Trophoblast cell (in vitro differentiated cells and primary cell): Measurements from ENCODE around the gene PEX12.

Source experiments
- DNase-seq, 2 donors: peaks; one replicate each; pipeline ENCODE4 v3.0.0-alpha.2; 2016
- H2AFZ ChIP-seq: 2 replicates; pipeline ENCODE4 v1.6.1; 2013; ENCODE audit warnings: low read length, moderate library complexity, mild to moderate bottlenecking; ENCODE audit not compliant: insufficient read depth, poor library complexity
- H2AK5ac ChIP-seq: 2 replicates; pipeline ENCODE4 v1.6.1; 2013; ENCODE audit warnings: mild to moderate bottlenecking, low read length
- H2BK120ac ChIP-seq: 2 replicates; pipeline ENCODE4 v1.6.1; 2013; ENCODE audit warnings: low read length, mild to moderate bottlenecking, moderate library complexity; ENCODE audit not compliant: insufficient read depth, poor library complexity
- H2BK12ac ChIP-seq: 2 replicates; pipeline ENCODE4 v1.6.1; 2013; ENCODE audit warnings: mild to moderate bottlenecking, low read length, moderate library complexity
- H2BK5ac ChIP-seq: 2 replicates; pipeline ENCODE4 v1.6.1; 2013; ENCODE audit warnings: low read length, low read depth, moderate library complexity, mild to moderate bottlenecking; ENCODE audit not compliant: poor library complexity
- H3K14ac ChIP-seq: 2 replicates; pipeline ENCODE4 v1.6.1; 2013; ENCODE audit warnings: mild to moderate bottlenecking, low read length
- H3K18ac ChIP-seq: 2 replicates; pipeline ENCODE4 v1.6.1; 2013; ENCODE audit warnings: mild to moderate bottlenecking, low read length
- H3K23ac ChIP-seq: 2 replicates; pipeline ENCODE4 v1.6.1; 2013; ENCODE audit warnings: low read length
- H3K27ac ChIP-seq: 2 replicates; pipeline ENCODE4 v1.5.1; 2013; ENCODE audit warnings: low read depth, mild to moderate bottlenecking, inconsistent platforms, low read length, moderate library complexity
- H3K27me3 ChIP-seq: 2 replicates; pipeline ENCODE4 v1.6.1; 2013; ENCODE audit warnings: inconsistent platforms, mild to moderate bottlenecking, low read length, moderate library complexity; ENCODE audit not compliant: insufficient read depth
- H3K36me3 ChIP-seq, 2 experiments: 1 replicate in 1 of 2; 2 replicates in 1 of 2; pipeline ENCODE4 v1.6.1; 2013; ENCODE audit warnings: low read length in 2 of 2, mild to moderate bottlenecking in 2 of 2, moderate library complexity in 1 of 2; ENCODE audit not compliant: insufficient read depth in 2 of 2, control insufficient read depth in 1 of 2
- H3K4ac ChIP-seq: 2 replicates; pipeline ENCODE4 v1.6.1; 2013; ENCODE audit warnings: low read depth, mild to moderate bottlenecking, low read length, moderate library complexity
- H3K4me1 ChIP-seq, 2 experiments: 1 replicate in 1 of 2; 2 replicates in 1 of 2; pipeline ENCODE4 v1.6.1; 2013; ENCODE audit warnings: low read length in 2 of 2, mild to moderate bottlenecking in 2 of 2, moderate library complexity in 1 of 2; ENCODE audit not compliant: insufficient read depth in 2 of 2, control insufficient read depth in 1 of 2
- H3K4me2 ChIP-seq: 2 replicates; pipeline ENCODE4 v1.6.1; 2013; ENCODE audit warnings: inconsistent platforms, mild to moderate bottlenecking, low read length, moderate library complexity
- H3K4me3 ChIP-seq: 2 replicates; pipeline ENCODE4 v1.5.1; 2013; ENCODE audit warnings: mild to moderate bottlenecking, low read depth, low read length, inconsistent platforms
- H3K79me1 ChIP-seq: one replicate; pipeline ENCODE4 v1.6.1; 2013; ENCODE audit warnings: low read length
- H3K79me2 ChIP-seq: 2 replicates; pipeline ENCODE4 v1.6.1; 2013; ENCODE audit warnings: low read length, mild to moderate bottlenecking; ENCODE audit not compliant: control insufficient read depth, insufficient read depth, poor library complexity
- H3K9ac ChIP-seq: 2 replicates; pipeline ENCODE4 v1.6.1; 2013; ENCODE audit warnings: mild to moderate bottlenecking, low read length
- H3K9me3 ChIP-seq: 2 replicates; pipeline ENCODE4 v1.6.1; 2013; ENCODE audit warnings: low read depth, mild to moderate bottlenecking, control low read depth, inconsistent platforms, low read length; ENCODE audit not compliant: insufficient read depth
- H4K12ac ChIP-seq: 2 replicates; pipeline ENCODE4 v1.6.1; 2013; ENCODE audit warnings: low read depth, mild to moderate bottlenecking, low read length, moderate library complexity
- H4K8ac ChIP-seq: 2 replicates; pipeline ENCODE4 v1.6.1; 2013; ENCODE audit warnings: low read depth, mild to moderate bottlenecking, low read length, moderate library complexity
- H4K91ac ChIP-seq: one replicate; pipeline ENCODE4 v1.6.1; 2013; ENCODE audit warnings: low read depth, mild to moderate bottlenecking, low read length, moderate library complexity
- WGBS: extraction: QIAGEN DNeasy Blood & Tissue Kit; methylation state at CpG from one replicate; pipeline ENCODE4 v1.1.7; 2013; ENCODE audit warnings: missing lambda C conversion rate; ENCODE audit not compliant: insufficient read length, insufficient coverage; ENCODE audit errors: extremely low coverage; 5-methylcytosine and 5-hydroxymethylcytosine counted together

PEX12 gene

GRCh38 chr17:35553310-35553709 is 25.1 kb downstream of the PEX12 start:
- no peak overlapping the region for H3K18ac ChIP-seq

GRCh38 chr17:35548978-35549377 is 29.4 kb downstream of the PEX12 start:
- Histone ChIP-seq H3K4ac (no peak overlapping the region), H2AFZ (no peak overlapping the region), H2BK120ac (no peak overlapping the region), H3K27ac (no peak overlapping the region), H2BK5ac (no peak overlapping the region), H3K36me3 (no peaks in the 10 kb centered on the region), H3K27me3 (no peaks in the 10 kb centered on the region), H4K91ac (no peak overlapping the region), H3K23ac (no peak overlapping the region), H4K8ac (no peak overlapping the region), H3K9me3 (no peaks in the 10 kb centered on the region), H2BK12ac (no peak overlapping the region), H3K4me1 (no peaks in the 10 kb centered on the region), H3K14ac (no peak overlapping the region), H3K18ac (no peak overlapping the region), H3K4me3 (no peak overlapping the region), H2AK5ac (no peak overlapping the region), H3K79me2 (no peaks in the 10 kb centered on the region), H3K4me2 (no peak overlapping the region), H3K79me1 (no peaks in the 10 kb centered on the region), H4K12ac (no peak overlapping the region), H3K9ac (no peak overlapping the region)
- no CpG with 5 or more reads among the region's 1 CpG for WGBS
- DNase-seq = peak; percentile 9 to 43

More at GRCh38 chr17:35553310-35553709, 25.1 kb downstream of the PEX12 start:
- no peak overlapping the region for H2BK12ac ChIP-seq
- no peak overlapping the region for H2BK120ac ChIP-seq
- no peak for DNase-seq
- no peak overlapping the region for H3K14ac ChIP-seq
- H3K4me1 ChIP-seq = no peaks in the 10 kb centered on the region
- no peak overlapping the region for H3K4me2 ChIP-seq
- no peaks in the 10 kb centered on the region for H3K36me3 ChIP-seq
- H3K79me2 ChIP-seq = no peaks in the 10 kb centered on the region
- no peak overlapping the region for H3K4ac ChIP-seq
- no peaks in the 10 kb centered on the region for H3K79me1 ChIP-seq
- no CpG with 5 or more reads among the region's 4 CpGs for WGBS
- no peak overlapping the region for H3K4me3 ChIP-seq
- no peak overlapping the region for H4K8ac ChIP-seq
- no peak overlapping the region for H3K27ac ChIP-seq
- H3K27me3 ChIP-seq = no peaks in the 10 kb centered on the region
- no peaks in the 10 kb centered on the region for H3K9me3 ChIP-seq
- H3K23ac ChIP-seq = no peak overlapping the region
- H4K12ac ChIP-seq = no peak overlapping the region
- H2AFZ ChIP-seq = no peak overlapping the region
- H2AK5ac ChIP-seq = no peak overlapping the region
- no peak overlapping the region for H2BK5ac ChIP-seq
- no peak overlapping the region for H4K91ac ChIP-seq
- H3K9ac ChIP-seq = no peak overlapping the region

DNA sequence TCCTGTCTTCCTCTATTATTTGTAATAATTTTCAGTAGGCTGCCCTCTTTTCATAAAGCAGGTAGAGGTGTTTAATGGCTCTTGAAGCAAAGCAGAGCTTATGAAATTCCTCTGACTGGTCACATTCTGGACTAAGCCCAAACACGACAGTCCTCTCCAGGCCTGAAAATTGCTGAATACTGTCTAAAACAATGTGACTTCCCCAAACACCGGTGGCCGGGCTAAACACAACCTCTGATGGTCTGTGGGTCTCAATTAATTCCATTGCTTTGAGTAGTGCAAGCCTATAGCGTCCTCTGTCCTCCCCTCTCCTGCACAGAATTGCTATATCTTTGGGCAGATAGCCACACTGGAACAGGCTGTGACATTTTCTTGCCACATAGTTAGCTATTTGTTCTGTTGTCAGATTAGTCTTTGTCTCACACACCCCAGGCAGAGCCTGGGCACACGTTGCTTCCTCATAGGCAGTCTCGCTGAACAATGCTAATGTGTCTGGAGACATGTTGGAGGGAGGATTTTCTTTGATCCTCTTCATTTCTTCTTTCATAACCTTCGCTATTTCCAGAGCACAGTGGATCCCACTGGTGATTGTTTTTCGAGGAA is 30.1 kb downstream of the PEX12 start:
- H3K14ac ChIP-seq = no peak overlapping the region
- WGBS = no CpG with 5 or more reads among the region's 8 CpGs
- no peak overlapping the region for H2AFZ ChIP-seq
- no peak for DNase-seq
- no peak overlapping the region for H2BK12ac ChIP-seq
- H4K8ac ChIP-seq = no peak overlapping the region
- H4K91ac ChIP-seq = no peak overlapping the region
- no peak overlapping the region for H2BK120ac ChIP-seq
- H3K27me3 ChIP-seq = no peaks in the 10 kb centered on the region
- no peak overlapping the region for H3K4me3 ChIP-seq
- H3K23ac ChIP-seq = no peak overlapping the region
- no peak overlapping the region for H3K9ac ChIP-seq
- no peak overlapping the region for H2BK5ac ChIP-seq
- H4K12ac ChIP-seq = no peak overlapping the region
- no peaks in the 10 kb centered on the region for H3K36me3 ChIP-seq
- H3K18ac ChIP-seq = no peak overlapping the region
- no peaks in the 10 kb centered on the region for H3K4me1 ChIP-seq
- H3K27ac ChIP-seq = no peak overlapping the region
- H2AK5ac ChIP-seq = no peak overlapping the region
- no peak overlapping the region for H3K4me2 ChIP-seq
- no peaks in the 10 kb centered on the region for H3K79me2 ChIP-seq
- H3K79me1 ChIP-seq = no peaks in the 10 kb centered on the region
- H3K9me3 ChIP-seq = no peaks in the 10 kb centered on the region
- no peak overlapping the region for H3K4ac ChIP-seq

DNA sequence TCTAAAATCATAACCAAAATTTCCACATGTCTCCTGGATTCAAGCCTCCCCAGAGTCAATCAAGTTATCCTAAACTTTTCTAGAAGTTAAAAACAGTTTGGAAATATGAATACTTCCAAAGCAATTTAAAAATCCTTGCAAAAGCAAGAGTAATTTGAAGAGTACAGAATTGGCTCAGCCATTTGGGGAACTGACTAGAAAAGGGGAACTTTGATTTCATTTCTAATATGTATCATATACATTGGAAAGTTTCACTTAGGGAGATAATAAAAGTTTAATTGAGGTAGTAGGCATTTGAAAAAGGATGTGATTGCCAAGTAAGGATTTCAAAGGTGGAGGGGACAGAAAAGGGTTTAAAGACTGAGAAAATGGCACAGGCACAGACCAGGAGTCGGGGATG is 31.9 kb downstream of the PEX12 start:
- H3K4me1 ChIP-seq = no peaks in the 10 kb centered on the region
- H3K9me3 ChIP-seq = no peaks in the 10 kb centered on the region
- no peak overlapping the region for H3K23ac ChIP-seq
- WGBS = no CpG with 5 or more reads among the region's 1 CpG
- H2BK12ac ChIP-seq = no peak overlapping the region
- no peaks in the 10 kb centered on the region for H3K36me3 ChIP-seq
- no peak overlapping the region for H2BK120ac ChIP-seq
- H3K27me3 ChIP-seq = no peaks in the 10 kb centered on the region
- H3K79me1 ChIP-seq = no peaks in the 10 kb centered on the region
- H4K12ac ChIP-seq = no peak overlapping the region
- no peak overlapping the region for H3K27ac ChIP-seq
- H2AFZ ChIP-seq = no peak overlapping the region
- H3K4me3 ChIP-seq = no peak overlapping the region
- no peak overlapping the region for H2AK5ac ChIP-seq
- H3K4me2 ChIP-seq = no peak overlapping the region
- H3K9ac ChIP-seq = no peak overlapping the region
- no peak overlapping the region for H3K18ac ChIP-seq
- no peak for DNase-seq
- H4K91ac ChIP-seq = no peak overlapping the region
- H3K79me2 ChIP-seq = no peaks in the 10 kb centered on the region
- no peak overlapping the region for H3K14ac ChIP-seq
- H2BK5ac ChIP-seq = no peak overlapping the region
- H4K8ac ChIP-seq = no peak overlapping the region
- H3K4ac ChIP-seq = no peak overlapping the region
